Mucosa of rectum (tissue), 2 donors: ENCODE measurements around the gene BABAM2.

Experiments
- H3K27ac ChIP-seq, 2 donors: one replicate each; pipeline ENCODE4 v1.7.0; 2013; ENCODE audit warnings: inconsistent platforms in 2 of 2, low read depth in 2 of 2, low read length in 2 of 2
- H3K27me3 ChIP-seq, 2 donors: one replicate each; pipeline ENCODE4 v1.7.0; 2013; ENCODE audit warnings: low read length in 2 of 2; ENCODE audit not compliant: control insufficient read depth in 2 of 2, insufficient read depth in 2 of 2
- H3K36me3 ChIP-seq, 2 donors: one replicate each; pipeline ENCODE4 v1.7.0; 2013; ENCODE audit warnings: low read length in 2 of 2; ENCODE audit not compliant: control insufficient read depth in 2 of 2, insufficient read depth in 2 of 2
- H3K4me1 ChIP-seq, 2 donors: one replicate each; pipeline ENCODE4 v1.7.0; 2013; ENCODE audit warnings: low read length in 2 of 2, mild to moderate bottlenecking in 1 of 2; ENCODE audit not compliant: control insufficient read depth in 2 of 2, insufficient read depth in 2 of 2
- H3K4me3 ChIP-seq, 2 donors: one replicate each; pipeline ENCODE4 v1.7.0; 2013; ENCODE audit warnings: low read length in 2 of 2
- H3K9ac ChIP-seq, 2 donors: one replicate each; pipeline ENCODE4 v1.7.0; 2013; ENCODE audit warnings: low read length in 2 of 2, low read depth in 1 of 2, mild to moderate bottlenecking in 1 of 2
- H3K9me3 ChIP-seq, 2 donors: one replicate each; pipeline ENCODE4 v1.7.0; 2013; ENCODE audit warnings: low read length in 2 of 2; ENCODE audit not compliant: control insufficient read depth in 2 of 2
- donor health status: healthy.
- donor health status: Normal muscosa, but diverticular disease.

BABAM2 gene

GRCh38 chr2:28269019-28269784 lies 378.7 kb downstream of the BABAM2 start:
- Histone ChIP-seq H3K36me3 (no peaks in the 10 kb centered on the region), H3K27ac (peak overlapping the region; percentile 79 to 89), H3K27me3 (no peaks in the 10 kb centered on the region), H3K4me3 (peak overlapping the region in 1 of 2 donors; percentile 53), H3K9me3 (no peaks in the 10 kb centered on the region), H3K9ac (peak overlapping the region in 1 of 2 donors; percentile 58), H3K4me1 (peaks cover 23 to 55% of the 10 kb centered on the region in 2 donors)

- peak overlapping the region; percentile 39 to 89 for H3K27ac ChIP-seq
- no peaks in the 10 kb centered on the region for H3K27me3 ChIP-seq
- H3K9me3 ChIP-seq: no peaks in the 10 kb centered on the region
- peak overlapping the region in 1 of 2 donors; percentile 40 for H3K9ac ChIP-seq
- peak overlapping the region in 1 of 2 donors; percentile 2 for H3K4me3 ChIP-seq
- H3K4me1 ChIP-seq: peaks cover 35 to 69% of the 10 kb centered on the region in 2 donors
- H3K36me3 ChIP-seq: no peaks in the 10 kb centered on the region
These were observed 380.1 kb downstream of the BABAM2 start for GRCh38 chr2:28270456-28271152.

- Histone ChIP-seq H3K27ac (peak overlapping the region; percentile 39 to 89), H3K9me3 (no peaks in the 10 kb centered on the region), H3K4me1 (peaks cover 36 to 76% of the 10 kb centered on the region in 2 donors), H3K9ac (peak overlapping the region in 1 of 2 donors; percentile 40), H3K4me3 (no peak overlapping the region), H3K27me3 (no peaks in the 10 kb centered on the region), H3K36me3 (no peaks in the 10 kb centered on the region)
These were observed 380.8 kb downstream of the BABAM2 start for GRCh38 chr2:28271231-28271918.

GRCh38 chr2:28271919-28272250 lies 381.4 kb downstream of the BABAM2 start:
- Histone ChIP-seq H3K9me3 (no peaks in the 10 kb centered on the region), H3K36me3 (no peaks in the 10 kb centered on the region), H3K27me3 (no peaks in the 10 kb centered on the region), H3K9ac (no peak overlapping the region), H3K27ac (peak overlapping the region in 1 of 2 donors; percentile 89), H3K4me3 (no peak overlapping the region), H3K4me1 (peaks cover 36 to 80% of the 10 kb centered on the region in 2 donors)

- H3K36me3 ChIP-seq: no peaks in the 10 kb centered on the region
- H3K4me1 ChIP-seq: peaks cover 28 to 66% of the 10 kb centered on the region in 2 donors
- H3K9me3 ChIP-seq: no peaks in the 10 kb centered on the region
- H3K9ac ChIP-seq: no peak overlapping the region
- peak overlapping the region; percentile 89 to 96 for H3K27ac ChIP-seq
- H3K4me3 ChIP-seq: no peak overlapping the region
- H3K27me3 ChIP-seq: no peaks in the 10 kb centered on the region
These were observed 383.2 kb downstream of the BABAM2 start for GRCh38 chr2:28273751-28274150.

GRCh38 chr2:28274911-28275685 lies 384.6 kb downstream of the BABAM2 start:
- Histone ChIP-seq H3K9me3 (no peaks in the 10 kb centered on the region), H3K27me3 (no peaks in the 10 kb centered on the region), H3K36me3 (no peaks in the 10 kb centered on the region), H3K27ac (peak overlapping the region; percentile 89 to 96), H3K4me1 (peaks cover 25 to 59% of the 10 kb centered on the region in 2 donors), H3K4me3 (peak overlapping the region in 1 of 2 donors; percentile 37), H3K9ac (peak overlapping the region in 1 of 2 donors; percentile 49)

- H3K27ac ChIP-seq: peak overlapping the region; percentile 89 to 96
These were observed 385.6 kb downstream of the BABAM2 start for GRCh38 chr2:28276076-28276618.

GRCh38 chr2:28276807-28277206 lies 386.3 kb downstream of the BABAM2 start:
- no peak overlapping the region for H3K27ac ChIP-seq
- peaks cover 13 to 46% of the 10 kb centered on the region in 2 donors for H3K4me1 ChIP-seq
- no peak overlapping the region for H3K9ac ChIP-seq
- no peaks in the 10 kb centered on the region for H3K27me3 ChIP-seq
- H3K9me3 ChIP-seq: no peaks in the 10 kb centered on the region
- no peak overlapping the region for H3K4me3 ChIP-seq
- no peaks in the 10 kb centered on the region for H3K36me3 ChIP-seq

More at GRCh38 chr2:28276076-28276618, 385.6 kb downstream of the BABAM2 start:
- peaks cover 16 to 48% of the 10 kb centered on the region in 2 donors for H3K4me1 ChIP-seq
- H3K27me3 ChIP-seq: no peaks in the 10 kb centered on the region
- no peaks in the 10 kb centered on the region for H3K9me3 ChIP-seq
- H3K36me3 ChIP-seq: no peaks in the 10 kb centered on the region
- peak overlapping the region in 1 of 2 donors; percentile 49 for H3K9ac ChIP-seq
- no peak overlapping the region for H3K4me3 ChIP-seq

GRCh38 chr2:28277466-28277865 lies 386.9 kb downstream of the BABAM2 start:
- no peak overlapping the region for H3K4me3 ChIP-seq
- H3K36me3 ChIP-seq: no peaks in the 10 kb centered on the region

More at GRCh38 chr2:28277466-28277865, 386.9 kb downstream of the BABAM2 start:
- Histone ChIP-seq H3K9ac (no peak overlapping the region), H3K27ac (no peak overlapping the region), H3K9me3 (no peaks in the 10 kb centered on the region), H3K27me3 (no peaks in the 10 kb centered on the region), H3K4me1 (peaks cover 13 to 42% of the 10 kb centered on the region in 2 donors)
